Activated CD8-positive, alpha-beta T cell treated with anti-CD3 and anti-CD28 coated beads, Interleukin-2, amount 10 ng/mL, durations not matched to agents 7 days and 5 days (primary cell): ENCODE measurements around the gene ZNF420. TPM values are rescaled to one million over a fixed set of nuclear protein-coding genes. Genes with fewer than 3 reads are reported as not detected.

Experiments used
- ATAC-seq: fragments of 150-1000 bp; cut with Tn5 transposase; one replicate; pipeline ENCODE4 v1.10.0; 2021; ENCODE audit warnings: moderate library complexity
- CTCF ChIA-PET: fragments of 350-600 bp; sonication (Branson Sonifier 250); formaldehyde crosslinking; loops from one replicate; lab custom pipeline; 2021; ENCODE audit warnings: antibody characterized with exemption; lab: Charles Lee
- POLR2A ChIA-PET: fragments of 350-600 bp; sonication (Branson Sonifier 250); formaldehyde crosslinking; loops from one replicate; lab custom pipeline; 2021; ENCODE audit warnings: antibody characterized with exemption; lab: Charles Lee
- DNase-seq: peaks from one replicate; pipeline ENCODE4 v3.0.0-alpha.2; 2020
- H3K27ac Mint-ChIP-seq: one replicate; pipeline ENCODE4 v1.8.0; 2021; ENCODE audit warnings: mild to moderate bottlenecking, mixed read lengths
- H3K27me3 Mint-ChIP-seq: one replicate; pipeline ENCODE4 v1.8.0; 2021; ENCODE audit warnings: low read depth, mixed read lengths
- H3K36me3 Mint-ChIP-seq: one replicate; pipeline ENCODE4 v1.8.0; 2021; ENCODE audit warnings: low read depth, mixed read lengths
- H3K4me1 Mint-ChIP-seq: one replicate; pipeline ENCODE4 v1.8.0; 2021; ENCODE audit warnings: low read depth, mixed read lengths
- H3K4me3 Mint-ChIP-seq: one replicate; pipeline ENCODE4 v1.8.0; 2021; ENCODE audit warnings: mild to moderate bottlenecking, mixed read lengths
- H3K9me3 Mint-ChIP-seq: one replicate; pipeline ENCODE4 v1.8.0; 2022; ENCODE audit warnings: mixed read lengths; ENCODE audit not compliant: insufficient read depth
- total RNA-seq, 2 experiments: library from RNA; stranded (reverse); gene quantifications; one replicate each; pipeline ENCODE4 v1.2.3, GENCODE V29; 2021

Gene ZNF420
- total RNA-seq, 2 experiments from 2014 or later, result 10.3 to 11.6 TPM

- H3K27ac Mint-ChIP-seq, result no peak overlapping the region
- DNase-seq (no peak), ATAC-seq (no peak)
- H3K4me3 Mint-ChIP-seq, result no peak overlapping the region
- peaks cover 36% of the 10 kb centered on the region for H3K9me3 Mint-ChIP-seq
- H3K27me3 Mint-ChIP-seq, result no peaks in the 10 kb centered on the region
- ChIA-PET CTCF (no interaction called here), POLR2A (no interaction called here)
- H3K4me1 Mint-ChIP-seq, result no peaks in the 10 kb centered on the region
- H3K36me3 Mint-ChIP-seq, result peaks cover 71% of the 10 kb centered on the region
Observed at GRCh38 chr19:37165635-37166034, 87.4 kb downstream of the ZNF420 start.

- ATAC-seq (peak; percentile 100), DNase-seq (peak; percentile 93)
- Mint-ChIP-seq H3K4me1 (no peaks in the 10 kb centered on the region), H3K36me3 (peaks cover 35% of the 10 kb centered on the region), H3K9me3 (peaks cover 38% of the 10 kb centered on the region), H3K27ac (no peak within 1 kb of the TSS), H3K27me3 (no peaks in the 10 kb centered on the region), H3K4me3 (no peak within 1 kb of the TSS)
- ChIA-PET CTCF (interaction anchor here (0.8 to 0.9 kb wide), 2 partner anchors 95 to 422 kb away, joined by 3 read pairs; partner anchors contain the start of genes ZNF420, ZNF540 and ZNF571), POLR2A (interaction anchor here (0.6 to 1.2 kb wide), 3 partner anchors 44 to 146 kb away, joined by 3 to 11 read pairs (median 5); partner anchors contain the start of gene ZNF383)
Observed at GRCh38 chr19:37172368-37173366, 94.4 kb downstream of the ZNF420 start, which contains the start of gene ZNF585A. Gene ZNF585A, minus strand, starts transcription at chr19:37172695. Its CDS starts 2,785 bp downstream, at chr19:37169910.

Other genes with a start within 250 kb of the ZNF420 start
- gene ZNF790, start 240.0 kb upstream of the ZNF420 start, total RNA-seq, result 1 to 10 TPM; 8.0 to 9.5 TPM
- 1 to 10 TPM; 4.6 to 4.9 TPM for gene ZNF345, start 227.6 kb upstream of the ZNF420 start, total RNA-seq
- 1 to 10 TPM; 5.7 to 6.0 TPM for gene ZNF829, start 162.1 kb upstream of the ZNF420 start, total RNA-seq
- 1 to 10 TPM; 7.0 to 8.0 TPM for gene ZNF568, start 162.1 kb upstream of the ZNF420 start, total RNA-seq
- gene ZNF585A, start 94.3 kb downstream of the ZNF420 start, total RNA-seq, result 1 to 10 TPM; 7.9 TPM
- gene ZNF585B, start 132.1 kb downstream of the ZNF420 start, total RNA-seq, result 10 to 100 TPM; 10.0 to 12.0 TPM
- gene ZNF383, start 139.8 kb downstream of the ZNF420 start, total RNA-seq, result 10 to 100 TPM; 10.5 to 11.2 TPM